Stimulated activated CD4-positive, alpha-beta T cell treated with anti-CD3 and anti-CD28 coated beads, TNF-alpha, amount 100 ng/mL, for 24 hours (primary cell): ENCODE measurements around the gene RLN2.

Source experiments
- DNase-seq, 3 experiments: peaks; one replicate each; pipeline ENCODE4 v3.0.0-alpha.2; 2020; ENCODE audit warnings: low read depth in 3 of 3

The RLN2 gene

DNA sequence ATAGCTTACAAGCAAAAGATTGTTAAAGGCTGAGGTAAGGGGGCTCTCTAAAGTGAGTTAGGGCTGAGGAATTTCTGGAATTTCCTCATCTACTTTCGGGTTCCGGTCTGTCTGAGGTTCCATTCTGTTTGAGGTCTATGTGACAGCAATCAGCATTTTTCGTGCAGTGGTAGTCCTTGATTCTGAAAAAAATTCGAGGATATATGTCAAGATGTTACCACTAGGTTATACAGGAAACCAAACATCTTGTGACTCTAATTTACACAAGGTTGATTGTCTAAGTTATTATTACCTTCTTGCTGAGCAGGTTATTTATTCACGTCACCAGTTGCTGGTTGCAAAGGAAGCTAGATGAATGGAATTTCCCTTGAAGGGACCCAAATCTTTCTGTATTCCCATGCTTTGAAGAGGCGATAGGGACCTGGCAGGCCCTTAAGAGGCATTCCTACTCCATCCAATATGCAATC, 35.2 kb downstream of the RLN2 start:
- DNase-seq: no peak

DNA sequence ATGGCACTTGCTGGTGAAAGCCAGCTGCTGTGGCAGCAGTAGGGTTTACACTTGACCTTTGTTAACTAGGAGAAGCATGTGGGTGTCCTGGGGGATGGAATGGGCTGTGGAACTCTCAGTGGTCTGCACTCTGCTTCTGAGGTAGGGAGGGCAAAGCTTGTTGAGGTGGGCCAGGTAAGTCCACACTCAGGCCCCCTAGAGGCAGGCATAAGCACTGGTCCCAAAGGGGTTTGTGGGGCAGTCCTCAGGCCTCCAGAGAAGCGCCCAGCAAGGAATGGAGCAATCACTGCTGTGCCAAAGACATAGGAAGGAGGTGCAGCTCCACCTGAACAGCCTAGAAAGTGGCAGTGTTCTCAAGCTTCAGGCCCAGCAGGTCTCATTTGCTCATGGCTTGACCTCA, 38.6 kb downstream of the RLN2 start:
- DNase-seq: no peak

GRCh38 chr9:5264219-5264595, 40.3 kb downstream of the RLN2 start:
- no peak for DNase-seq

DNA sequence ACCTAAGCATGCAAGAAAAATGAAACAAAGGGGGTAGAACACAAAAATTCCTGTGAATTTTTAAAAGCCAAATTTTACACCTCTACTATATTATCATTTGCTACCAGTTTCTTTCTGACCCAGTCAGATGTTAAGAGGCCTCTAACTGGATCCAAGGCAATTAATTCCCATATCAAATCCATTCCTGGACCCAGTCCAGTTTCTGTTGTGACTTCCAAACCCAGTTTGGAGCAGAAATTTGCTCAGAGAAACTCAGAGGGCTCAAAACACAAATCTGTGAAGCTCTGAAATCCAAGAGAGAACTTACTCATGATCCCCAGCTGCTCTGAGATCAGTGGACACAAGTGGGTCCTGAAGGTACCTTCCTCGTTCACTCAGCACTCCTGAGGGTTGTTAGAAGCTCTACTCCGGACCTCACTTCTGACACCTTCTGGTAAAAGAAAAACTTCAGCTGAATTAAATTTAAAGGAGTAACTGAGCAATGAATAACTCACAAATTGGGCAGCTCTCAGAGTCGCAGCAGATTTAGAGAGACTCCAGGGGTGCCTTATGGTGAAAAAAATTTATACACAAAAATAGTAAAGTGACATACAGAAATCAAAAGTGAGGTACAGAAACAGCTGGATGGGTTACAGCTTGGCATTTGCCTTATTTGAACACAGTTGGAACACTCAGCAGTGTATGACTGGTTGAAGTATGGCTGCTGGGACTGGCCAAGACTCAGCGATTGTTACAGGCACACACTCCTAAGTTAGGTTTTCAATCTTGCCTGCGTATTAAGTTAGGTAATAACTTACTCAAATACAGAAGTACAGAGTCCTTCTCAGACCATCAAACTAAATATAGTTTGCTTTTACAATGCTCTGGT, 40.9 kb downstream of the RLN2 start:
- DNase-seq: no peak
